Measurements from ENCODE around the gene SLC48A1.

SLC48A1 gene

GRCh38 chr12:47758834-47759690 is 14.0 kb upstream of the SLC48A1 start, which contains the start of gene RAPGEF3:
Gene RAPGEF3, minus strand, starts transcription at chr12:47758880. Its CDS starts 324 bp downstream, at chr12:47758556.
- DNase-seq: peak; percentile 86

GRCh38 chr12:47762850-47763465 is 10.1 kb upstream of the SLC48A1 start:
- no peak for DNase-seq

- DNase-seq: no peak
These were observed 9.3 kb upstream of the SLC48A1 start for GRCh38 chr12:47763481-47764346.

GRCh38 chr12:47766502-47767215 is 6.4 kb upstream of the SLC48A1 start:
- no peak for DNase-seq

- DNase-seq: no peak
These were observed 5.8 kb upstream of the SLC48A1 start for GRCh38 chr12:47767216-47767724.

GRCh38 chr12:47768323-47768811 is 4.7 kb upstream of the SLC48A1 start:
- DNase-seq: peak; percentile 77

- no peak for DNase-seq
These were observed 3.6 kb upstream of the SLC48A1 start for GRCh38 chr12:47769234-47770085.

- DNase-seq: peak; percentile 42
These were observed 2.8 kb upstream of the SLC48A1 start for GRCh38 chr12:47770086-47770726.

- DNase-seq: no peak
These were observed 1.7 kb upstream of the SLC48A1 start for GRCh38 chr12:47771304-47771703.

GRCh38 chr12:47772094-47772660 is 861 bp upstream of the SLC48A1 start:
- no peak for DNase-seq

- DNase-seq: no peak
These were observed 338 bp upstream of the SLC48A1 start for GRCh38 chr12:47772738-47773061.

- no peak for DNase-seq
These were observed 981 bp downstream of the SLC48A1 start for GRCh38 chr12:47773858-47774580.

GRCh38 chr12:47774663-47775062 is 1.6 kb downstream of the SLC48A1 start:
- no peak for DNase-seq

GRCh38 chr12:47775100-47775911 is 2.3 kb downstream of the SLC48A1 start:
- DNase-seq: no peak

- DNase-seq: peak; percentile 56
These were observed 3.6 kb downstream of the SLC48A1 start for GRCh38 chr12:47776471-47777143.

- DNase-seq: no peak
These were observed 4.1 kb downstream of the SLC48A1 start for GRCh38 chr12:47777151-47777550.

GRCh38 chr12:47777741-47778558 is 4.9 kb downstream of the SLC48A1 start:
- DNase-seq: no peak
